Hematopoietic multipotent progenitor cell treated with erythropoietin and hydrocortisone succinate and interleukin-3 and kit ligand, for 8 days (in vitro differentiated cells): ENCODE data around the gene LEPR.
A peak's percentile ranks its signal among the peaks of the same experiment; 100 is the strongest.
"Not testable (repeated sequence)": the region's sequence is repeated elsewhere in the genome, so short reads cannot be mapped to it uniquely, and the experiment has no call there.

Experiments
- DNase-seq: peaks from one replicate; pipeline ENCODE4 v3.0.0-alpha.2; 2015

Gene LEPR

GRCh38 chr1:65440915-65441314, 20.4 kb downstream of the LEPR start:
- DNase-seq, result no peak

- DNase-seq, result no peak
These were observed 21.0 kb downstream of the LEPR start for GRCh38 chr1:65441464-65441863.

- DNase-seq, result no peak
These were observed 22.0 kb downstream of the LEPR start for GRCh38 chr1:65442442-65442841.

- no peak for DNase-seq
These were observed 23.2 kb downstream of the LEPR start for GRCh38 chr1:65443647-65444046.

- DNase-seq, result no peak
These were observed 23.7 kb downstream of the LEPR start for GRCh38 chr1:65444128-65444640.

GRCh38 chr1:65445837-65446236, 25.4 kb downstream of the LEPR start:
- DNase-seq, result no peak

- no peak for DNase-seq
These were observed 28.9 kb downstream of the LEPR start for GRCh38 chr1:65449214-65449823.

GRCh38 chr1:65455678-65456077, 35.2 kb downstream of the LEPR start:
- DNase-seq, result not testable (repeated sequence)

- DNase-seq, result no peak
These were observed 36.0 kb downstream of the LEPR start for GRCh38 chr1:65456481-65456880.

GRCh38 chr1:65457868-65458267, 37.4 kb downstream of the LEPR start:
- DNase-seq, result no peak

- no peak for DNase-seq
These were observed 38.4 kb downstream of the LEPR start for GRCh38 chr1:65458730-65459396.

- DNase-seq, result peak; percentile 81
These were observed 38.9 kb downstream of the LEPR start for GRCh38 chr1:65459397-65459768.

GRCh38 chr1:65465837-65466236, 45.4 kb downstream of the LEPR start:
- not testable (repeated sequence) for DNase-seq

- peak; percentile 92 for DNase-seq
These were observed 47.1 kb downstream of the LEPR start for GRCh38 chr1:65467536-65467935.

- peak; percentile 93 for DNase-seq
These were observed 48.8 kb downstream of the LEPR start for GRCh38 chr1:65469126-65469888.

GRCh38 chr1:65469889-65470340, 49.4 kb downstream of the LEPR start:
- peak; percentile 70 for DNase-seq
